HG02973 (cell line): ENCODE results near the gene NIPAL4.

ENCODE experiments used
- ATAC-seq: cut with Tn5 transposase; IDR thresholded peaks from one replicate; pipeline ENCODE4 v1.9.1; 2021; ENCODE audit warnings: moderate library complexity; ENCODE audit not compliant: unreplicated experiment

Gene NIPAL4

DNA sequence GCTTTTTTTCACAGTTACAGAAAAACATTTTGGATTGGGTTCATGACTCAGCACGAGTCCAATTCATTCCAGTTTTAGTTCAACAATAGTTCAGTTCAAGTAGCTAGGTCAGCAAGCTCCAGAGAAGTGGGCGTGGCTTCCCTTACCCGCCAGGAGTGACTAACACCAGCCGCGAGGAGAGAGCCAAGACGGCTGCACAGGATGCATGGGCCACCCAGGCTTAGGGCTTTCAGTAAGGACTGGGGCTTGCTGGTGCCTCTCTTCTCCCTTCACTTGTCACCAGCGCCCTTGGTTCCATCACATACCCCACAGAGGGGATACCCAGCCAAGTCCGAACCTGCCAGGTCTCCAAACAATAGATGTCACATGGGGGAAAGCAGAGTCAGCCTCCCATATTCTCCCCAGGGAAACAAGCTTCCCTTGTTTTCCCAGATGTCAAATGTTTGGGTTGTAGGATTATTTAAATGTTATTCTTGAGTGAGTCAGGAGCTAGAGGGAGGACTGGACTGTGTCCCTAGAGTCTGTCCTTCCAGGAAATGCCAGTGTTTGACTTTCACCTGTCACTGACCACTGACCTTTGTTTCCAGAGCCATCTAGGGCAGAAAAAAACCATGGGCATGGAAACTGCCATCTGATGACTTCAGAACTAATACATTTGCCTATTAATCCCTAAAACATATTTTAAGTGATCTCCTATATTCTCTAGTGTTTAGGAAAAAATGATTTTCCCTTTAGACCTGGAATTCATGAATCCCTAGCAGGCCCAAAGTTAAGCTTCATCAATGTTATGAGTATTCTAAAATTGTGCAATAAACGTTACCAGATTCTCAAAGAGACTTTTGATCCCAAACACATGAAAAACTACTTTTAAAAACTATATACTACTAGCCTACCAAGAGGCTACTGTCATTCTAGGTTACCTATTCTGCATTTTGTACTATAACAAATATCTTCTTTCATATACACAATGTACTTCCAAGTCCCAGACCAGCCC is 51.9 kb downstream of the NIPAL4 start:
- ATAC-seq = no peak

GRCh38 chr5:157513182-157513581 is 53.2 kb downstream of the NIPAL4 start:
- no peak for ATAC-seq

- ATAC-seq = no peak
Measured at GRCh38 chr5:157514974-157515373, 55.0 kb downstream of the NIPAL4 start.

DNA sequence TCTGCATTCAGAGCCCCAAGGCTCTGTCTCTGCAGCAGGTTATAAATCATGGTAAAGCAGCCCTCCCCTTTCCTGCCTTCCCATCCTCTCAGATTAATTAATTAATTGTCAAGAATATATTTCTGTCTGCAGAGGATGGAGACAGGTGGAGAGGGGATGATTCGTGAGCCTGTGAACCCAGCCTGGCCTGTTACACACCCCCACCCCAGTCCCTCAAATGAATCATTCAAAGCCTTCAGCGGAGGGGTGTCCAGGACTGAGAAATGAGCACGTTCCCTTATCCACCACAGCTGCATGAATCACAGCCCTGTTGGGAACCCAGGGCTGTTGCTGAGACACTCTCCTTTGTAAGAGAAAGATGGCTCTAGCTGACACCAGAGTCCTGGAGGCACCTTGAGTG is 56.0 kb downstream of the NIPAL4 start:
- no peak for ATAC-seq

DNA sequence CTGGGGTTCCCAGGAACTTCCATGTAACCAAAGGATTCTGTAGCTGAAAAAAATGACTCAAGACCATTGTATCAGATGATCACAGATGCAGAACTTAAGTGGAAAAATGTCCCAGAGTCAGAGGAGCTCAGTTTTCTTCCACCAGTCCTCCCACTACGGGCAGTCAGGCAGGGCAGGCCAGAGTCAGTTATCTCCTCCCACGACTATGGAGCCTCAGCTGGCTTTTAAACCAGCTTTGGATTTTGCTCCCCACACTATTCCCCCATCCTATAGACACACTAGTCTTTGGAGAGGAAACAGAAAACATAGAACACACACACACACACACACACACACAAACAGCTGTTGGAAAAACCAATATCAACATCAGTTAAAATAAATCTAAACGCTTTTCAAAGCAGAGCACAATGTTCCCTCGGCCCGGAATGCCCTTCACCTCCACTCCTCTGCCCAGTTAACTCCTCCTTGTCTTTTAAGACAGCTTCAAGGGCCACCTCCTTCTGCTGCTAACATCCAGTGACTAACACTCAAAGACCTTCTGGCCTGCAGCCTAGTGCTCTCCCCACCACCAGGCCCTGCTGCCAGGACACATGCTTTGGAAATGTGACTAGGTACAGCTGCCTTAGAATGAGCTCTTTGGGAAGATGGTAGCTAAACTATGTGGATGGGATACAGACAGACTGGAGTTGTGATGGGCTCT is 56.8 kb downstream of the NIPAL4 start:
- no peak for ATAC-seq

DNA sequence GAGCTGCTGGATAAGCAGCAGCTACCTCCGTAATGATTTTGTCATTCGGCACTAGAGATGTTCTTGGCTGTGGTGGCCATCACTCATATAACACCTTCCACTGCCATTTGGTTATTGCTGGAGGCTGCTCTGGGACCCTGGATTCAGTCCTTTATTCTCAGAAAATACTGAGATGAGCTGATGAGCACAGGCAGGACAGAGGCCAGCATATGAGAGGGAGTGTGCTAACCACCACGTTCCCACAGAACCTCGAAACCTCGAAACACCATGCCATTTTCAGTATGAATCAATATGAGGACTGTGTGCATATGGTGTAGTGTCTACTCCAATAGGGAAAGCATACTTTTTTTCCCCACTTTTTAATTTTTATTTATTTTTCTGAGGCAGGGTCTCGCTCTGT is 59.0 kb downstream of the NIPAL4 start:
- peak; percentile 77 for ATAC-seq

- ATAC-seq = no peak
Measured at GRCh38 chr5:157519579-157520253, 59.7 kb downstream of the NIPAL4 start.

DNA sequence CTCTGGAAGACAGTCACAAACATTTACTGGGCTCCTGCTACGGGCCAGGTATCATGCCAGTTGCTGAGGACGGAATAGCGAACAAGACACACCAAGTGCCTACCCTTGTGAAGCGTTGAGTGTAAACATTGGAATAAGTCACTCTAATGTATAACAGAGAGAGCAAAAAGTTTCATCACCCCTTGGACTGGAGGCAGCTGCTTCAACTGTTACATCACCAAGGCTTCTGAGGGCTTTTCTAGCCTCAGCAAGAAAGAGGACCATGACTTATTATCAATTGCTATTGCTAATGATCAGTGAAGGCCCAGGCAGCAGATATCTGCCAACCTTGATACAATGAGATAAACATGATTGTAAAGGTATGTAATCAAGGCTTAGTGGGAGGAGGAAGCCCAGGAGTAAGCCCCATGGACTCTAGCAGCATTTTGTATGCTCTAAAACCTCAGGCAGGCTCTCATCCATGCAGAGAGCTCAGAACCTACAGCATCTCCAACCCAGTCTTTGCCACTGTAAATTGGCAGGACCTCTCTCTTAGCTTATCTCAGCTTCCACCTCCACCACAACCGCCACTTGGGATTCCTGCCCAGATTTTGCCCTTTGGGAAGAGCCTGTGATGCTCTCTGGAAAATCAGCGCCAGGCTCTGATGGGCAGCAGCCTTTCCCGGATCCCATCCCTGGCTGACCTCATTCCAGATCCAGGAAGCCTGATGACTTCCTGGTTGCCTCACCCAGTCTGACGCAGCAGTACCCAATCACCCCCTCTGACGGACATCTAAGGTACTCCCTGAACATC is 61.1 kb downstream of the NIPAL4 start:
- ATAC-seq = no peak

DNA sequence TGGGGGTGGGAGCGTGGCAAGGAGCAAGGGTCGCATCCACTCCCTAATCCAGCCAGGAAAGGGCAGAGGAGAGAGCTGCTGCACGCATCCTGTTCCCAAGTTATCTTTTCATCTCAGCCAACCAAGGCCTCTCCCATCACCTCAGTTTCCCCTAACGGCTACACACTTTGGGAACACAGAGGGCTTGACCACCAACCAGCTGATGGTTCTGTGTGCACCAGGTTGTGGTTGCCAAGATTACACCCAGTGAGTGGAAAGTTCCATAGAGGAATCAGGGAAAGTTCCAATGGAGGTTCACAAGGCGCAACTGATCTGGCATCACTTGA is 61.7 kb downstream of the NIPAL4 start:
- no peak for ATAC-seq

GRCh38 chr5:157523976-157524375 is 64.0 kb downstream of the NIPAL4 start:
- no peak for ATAC-seq
